ENCODE results near the gene NPRL2. TPM values are rescaled to one million over a fixed set of nuclear protein-coding genes. Genes with fewer than 3 reads are reported as not detected.
A peak's percentile ranks its signal among the peaks of the same experiment; 100 is the strongest.

NPRL2 gene
- total RNA-seq, 1 experiment from 2014 or later = 20.6 TPM

DNA sequence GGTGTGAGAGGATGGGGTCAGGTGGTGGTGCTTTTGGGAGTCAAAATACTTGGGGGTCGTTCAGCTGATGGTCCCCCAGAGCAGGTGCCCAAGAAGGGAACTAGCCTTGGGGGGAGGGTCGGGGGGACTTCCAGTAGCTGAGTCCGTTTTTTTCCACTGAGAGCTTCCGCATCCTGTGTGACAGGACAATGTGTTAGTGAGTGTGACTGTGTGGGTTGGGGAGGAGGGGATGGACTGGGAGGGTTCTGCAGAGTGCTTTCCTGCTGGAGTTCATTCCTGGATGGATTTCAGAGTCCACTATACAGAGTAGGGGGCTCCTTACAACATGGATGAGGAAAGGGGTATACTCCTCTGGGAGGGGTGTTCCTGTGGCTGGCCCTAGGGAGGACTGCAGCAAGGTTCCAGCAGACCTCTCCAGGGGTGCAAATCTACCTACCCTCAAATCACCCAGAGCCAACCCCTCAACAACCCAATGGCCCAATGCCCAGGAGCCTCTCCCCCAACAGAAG, 27.4 kb downstream of the NPRL2 start (continued):
- TF ChIP-seq, protein P1, sequence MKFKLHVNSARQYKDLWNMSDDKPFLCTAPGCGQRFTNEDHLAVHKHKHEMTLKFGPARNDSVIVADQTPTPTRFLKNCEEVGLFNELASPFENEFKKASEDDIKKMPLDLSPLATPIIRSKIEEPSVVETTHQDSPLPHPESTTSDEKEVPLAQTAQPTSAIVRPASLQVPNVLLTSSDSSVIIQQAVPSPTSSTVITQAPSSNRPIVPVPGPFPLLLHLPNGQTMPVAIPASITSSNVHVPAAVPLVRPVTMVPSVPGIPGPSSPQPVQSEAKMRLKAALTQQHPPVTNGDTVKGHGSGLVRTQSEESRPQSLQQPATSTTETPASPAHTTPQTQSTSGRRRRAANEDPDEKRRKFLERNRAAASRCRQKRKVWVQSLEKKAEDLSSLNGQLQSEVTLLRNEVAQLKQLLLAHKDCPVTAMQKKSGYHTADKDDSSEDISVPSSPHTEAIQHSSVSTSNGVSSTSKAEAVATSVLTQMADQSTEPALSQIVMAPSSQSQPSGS (CRISPR knock-in tag; IDR thresholded peaks at IDR 0.05; ENCODE audit: borderline replicate concordance, low read depth) = no peak
- TF ChIP-seq, protein P2, sequence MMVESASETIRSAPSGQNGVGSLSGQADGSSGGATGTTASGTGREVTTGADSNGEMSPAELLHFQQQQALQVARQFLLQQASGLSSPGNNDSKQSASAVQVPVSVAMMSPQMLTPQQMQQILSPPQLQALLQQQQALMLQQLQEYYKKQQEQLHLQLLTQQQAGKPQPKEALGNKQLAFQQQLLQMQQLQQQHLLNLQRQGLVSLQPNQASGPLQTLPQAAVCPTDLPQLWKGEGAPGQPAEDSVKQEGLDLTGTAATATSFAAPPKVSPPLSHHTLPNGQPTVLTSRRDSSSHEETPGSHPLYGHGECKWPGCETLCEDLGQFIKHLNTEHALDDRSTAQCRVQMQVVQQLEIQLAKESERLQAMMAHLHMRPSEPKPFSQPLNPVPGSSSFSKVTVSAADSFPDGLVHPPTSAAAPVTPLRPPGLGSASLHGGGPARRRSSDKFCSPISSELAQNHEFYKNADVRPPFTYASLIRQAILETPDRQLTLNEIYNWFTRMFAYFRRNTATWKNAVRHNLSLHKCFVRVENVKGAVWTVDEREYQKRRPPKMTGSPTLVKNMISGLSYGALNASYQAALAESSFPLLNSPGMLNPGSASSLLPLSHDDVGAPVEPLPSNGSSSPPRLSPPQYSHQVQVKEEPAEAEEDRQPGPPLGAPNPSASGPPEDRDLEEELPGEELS (CRISPR knock-in tag; IDR thresholded peaks at IDR 0.05) = no peak
- TF ChIP-seq EMX1 (CRISPR knock-in tag; IDR thresholded peaks at IDR 0.05) = no peak
- no peak for TF ChIP-seq ZNF416 (CRISPR knock-in tag; IDR thresholded peaks at IDR 0.05)
- TF ChIP-seq, protein P3, sequence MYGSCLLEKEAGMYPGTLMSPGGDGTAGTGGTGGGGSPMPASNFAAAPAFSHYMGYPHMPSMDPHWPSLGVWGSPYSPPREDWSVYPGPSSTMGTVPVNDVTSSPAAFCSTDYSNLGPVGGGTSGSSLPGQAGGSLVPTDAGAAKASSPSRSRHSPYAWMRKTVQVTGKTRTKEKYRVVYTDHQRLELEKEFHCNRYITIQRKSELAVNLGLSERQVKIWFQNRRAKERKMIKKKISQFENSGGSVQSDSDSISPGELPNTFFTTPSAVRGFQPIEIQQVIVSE (CRISPR knock-in tag; IDR thresholded peaks at IDR 0.05; ENCODE audit: borderline replicate concordance) = no peak
- TF ChIP-seq, protein P4, sequence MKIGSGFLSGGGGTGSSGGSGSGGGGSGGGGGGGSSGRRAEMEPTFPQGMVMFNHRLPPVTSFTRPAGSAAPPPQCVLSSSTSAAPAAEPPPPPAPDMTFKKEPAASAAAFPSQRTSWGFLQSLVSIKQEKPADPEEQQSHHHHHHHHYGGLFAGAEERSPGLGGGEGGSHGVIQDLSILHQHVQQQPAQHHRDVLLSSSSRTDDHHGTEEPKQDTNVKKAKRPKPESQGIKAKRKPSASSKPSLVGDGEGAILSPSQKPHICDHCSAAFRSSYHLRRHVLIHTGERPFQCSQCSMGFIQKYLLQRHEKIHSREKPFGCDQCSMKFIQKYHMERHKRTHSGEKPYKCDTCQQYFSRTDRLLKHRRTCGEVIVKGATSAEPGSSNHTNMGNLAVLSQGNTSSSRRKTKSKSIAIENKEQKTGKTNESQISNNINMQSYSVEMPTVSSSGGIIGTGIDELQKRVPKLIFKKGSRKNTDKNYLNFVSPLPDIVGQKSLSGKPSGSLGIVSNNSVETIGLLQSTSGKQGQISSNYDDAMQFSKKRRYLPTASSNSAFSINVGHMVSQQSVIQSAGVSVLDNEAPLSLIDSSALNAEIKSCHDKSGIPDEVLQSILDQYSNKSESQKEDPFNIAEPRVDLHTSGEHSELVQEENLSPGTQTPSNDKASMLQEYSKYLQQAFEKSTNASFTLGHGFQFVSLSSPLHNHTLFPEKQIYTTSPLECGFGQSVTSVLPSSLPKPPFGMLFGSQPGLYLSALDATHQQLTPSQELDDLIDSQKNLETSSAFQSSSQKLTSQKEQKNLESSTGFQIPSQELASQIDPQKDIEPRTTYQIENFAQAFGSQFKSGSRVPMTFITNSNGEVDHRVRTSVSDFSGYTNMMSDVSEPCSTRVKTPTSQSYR (CRISPR knock-in tag; IDR thresholded peaks at IDR 0.05) = no peak
- TF ChIP-seq, protein P5, sequence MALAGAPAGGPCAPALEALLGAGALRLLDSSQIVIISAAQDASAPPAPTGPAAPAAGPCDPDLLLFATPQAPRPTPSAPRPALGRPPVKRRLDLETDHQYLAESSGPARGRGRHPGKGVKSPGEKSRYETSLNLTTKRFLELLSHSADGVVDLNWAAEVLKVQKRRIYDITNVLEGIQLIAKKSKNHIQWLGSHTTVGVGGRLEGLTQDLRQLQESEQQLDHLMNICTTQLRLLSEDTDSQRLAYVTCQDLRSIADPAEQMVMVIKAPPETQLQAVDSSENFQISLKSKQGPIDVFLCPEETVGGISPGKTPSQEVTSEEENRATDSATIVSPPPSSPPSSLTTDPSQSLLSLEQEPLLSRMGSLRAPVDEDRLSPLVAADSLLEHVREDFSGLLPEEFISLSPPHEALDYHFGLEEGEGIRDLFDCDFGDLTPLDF (CRISPR knock-in tag; IDR thresholded peaks at IDR 0.05) = no peak

DNA sequence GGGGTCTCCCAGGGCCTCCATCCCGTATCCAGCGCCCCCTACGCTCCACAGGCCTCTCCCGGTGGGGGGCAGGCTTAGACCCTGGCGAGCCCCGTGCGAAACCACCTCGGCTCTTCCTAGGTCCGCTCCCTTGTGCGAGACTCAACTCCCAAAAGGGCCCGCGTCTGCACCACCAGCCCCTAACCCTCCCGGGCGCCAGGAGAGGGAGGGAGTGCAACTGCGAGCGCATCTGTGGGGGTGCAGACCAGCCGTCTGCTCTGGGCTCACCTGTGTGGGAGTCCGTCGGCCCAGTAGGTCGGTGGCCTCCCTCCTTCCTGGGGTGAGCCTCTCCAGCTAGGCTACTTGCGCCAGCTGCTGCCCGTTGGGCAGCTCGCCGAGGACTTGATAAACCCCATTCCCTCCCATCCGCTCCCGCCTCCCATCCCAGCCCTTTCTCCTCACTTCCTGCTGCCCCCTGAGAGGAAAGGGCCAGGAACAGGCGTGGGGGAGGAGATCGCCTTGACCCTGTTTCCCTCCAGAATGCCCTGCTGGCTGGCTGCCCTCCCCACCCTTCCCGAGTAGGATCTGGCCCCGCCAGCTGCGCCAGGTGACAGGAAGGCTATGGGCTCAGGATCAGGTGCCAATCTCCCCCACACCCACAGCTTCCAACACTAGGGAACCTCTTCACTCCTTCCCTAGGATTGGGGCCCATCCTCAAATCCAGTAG, 28.0 kb downstream of the NPRL2 start, which contains the start of gene HYAL2:
HYAL2 (minus strand) TSS at position 360 of the 706 bp plus-strand sequence. CDS start 2,256 bp downstream, outside the sequence.
- CTCF ChIA-PET = interaction anchor here (0.8 to 5.5 kb wide), 16 partner anchors 14 to 131 kb away, joined by 3 to 95 read pairs (median 6); partner anchors contain the start of genes CYB561D2, GNAT1, HYAL1 and HYAL3
- TF ChIP-seq, protein P6, sequence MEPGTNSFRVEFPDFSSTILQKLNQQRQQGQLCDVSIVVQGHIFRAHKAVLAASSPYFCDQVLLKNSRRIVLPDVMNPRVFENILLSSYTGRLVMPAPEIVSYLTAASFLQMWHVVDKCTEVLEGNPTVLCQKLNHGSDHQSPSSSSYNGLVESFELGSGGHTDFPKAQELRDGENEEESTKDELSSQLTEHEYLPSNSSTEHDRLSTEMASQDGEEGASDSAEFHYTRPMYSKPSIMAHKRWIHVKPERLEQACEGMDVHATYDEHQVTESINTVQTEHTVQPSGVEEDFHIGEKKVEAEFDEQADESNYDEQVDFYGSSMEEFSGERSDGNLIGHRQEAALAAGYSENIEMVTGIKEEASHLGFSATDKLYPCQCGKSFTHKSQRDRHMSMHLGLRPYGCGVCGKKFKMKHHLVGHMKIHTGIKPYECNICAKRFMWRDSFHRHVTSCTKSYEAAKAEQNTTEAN (CRISPR knock-in tag; IDR thresholded peaks at IDR 0.05) = no peak
- peak; percentile 85; the same call in 1 of the 2 replicates for TF ChIP-seq ETV6 (CRISPR knock-in tag; IDR thresholded peaks at IDR 0.05)
- no peak for TF ChIP-seq EMX1 (CRISPR knock-in tag; IDR thresholded peaks at IDR 0.05)
- TF ChIP-seq, protein P7, sequence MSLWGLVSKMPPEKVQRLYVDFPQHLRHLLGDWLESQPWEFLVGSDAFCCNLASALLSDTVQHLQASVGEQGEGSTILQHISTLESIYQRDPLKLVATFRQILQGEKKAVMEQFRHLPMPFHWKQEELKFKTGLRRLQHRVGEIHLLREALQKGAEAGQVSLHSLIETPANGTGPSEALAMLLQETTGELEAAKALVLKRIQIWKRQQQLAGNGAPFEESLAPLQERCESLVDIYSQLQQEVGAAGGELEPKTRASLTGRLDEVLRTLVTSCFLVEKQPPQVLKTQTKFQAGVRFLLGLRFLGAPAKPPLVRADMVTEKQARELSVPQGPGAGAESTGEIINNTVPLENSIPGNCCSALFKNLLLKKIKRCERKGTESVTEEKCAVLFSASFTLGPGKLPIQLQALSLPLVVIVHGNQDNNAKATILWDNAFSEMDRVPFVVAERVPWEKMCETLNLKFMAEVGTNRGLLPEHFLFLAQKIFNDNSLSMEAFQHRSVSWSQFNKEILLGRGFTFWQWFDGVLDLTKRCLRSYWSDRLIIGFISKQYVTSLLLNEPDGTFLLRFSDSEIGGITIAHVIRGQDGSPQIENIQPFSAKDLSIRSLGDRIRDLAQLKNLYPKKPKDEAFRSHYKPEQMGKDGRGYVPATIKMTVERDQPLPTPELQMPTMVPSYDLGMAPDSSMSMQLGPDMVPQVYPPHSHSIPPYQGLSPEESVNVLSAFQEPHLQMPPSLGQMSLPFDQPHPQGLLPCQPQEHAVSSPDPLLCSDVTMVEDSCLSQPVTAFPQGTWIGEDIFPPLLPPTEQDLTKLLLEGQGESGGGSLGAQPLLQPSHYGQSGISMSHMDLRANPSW (CRISPR knock-in tag; conservative IDR thresholded peaks at IDR 0.05; ENCODE audit: low read depth) = no peak
- TF ChIP-seq, protein P8, sequence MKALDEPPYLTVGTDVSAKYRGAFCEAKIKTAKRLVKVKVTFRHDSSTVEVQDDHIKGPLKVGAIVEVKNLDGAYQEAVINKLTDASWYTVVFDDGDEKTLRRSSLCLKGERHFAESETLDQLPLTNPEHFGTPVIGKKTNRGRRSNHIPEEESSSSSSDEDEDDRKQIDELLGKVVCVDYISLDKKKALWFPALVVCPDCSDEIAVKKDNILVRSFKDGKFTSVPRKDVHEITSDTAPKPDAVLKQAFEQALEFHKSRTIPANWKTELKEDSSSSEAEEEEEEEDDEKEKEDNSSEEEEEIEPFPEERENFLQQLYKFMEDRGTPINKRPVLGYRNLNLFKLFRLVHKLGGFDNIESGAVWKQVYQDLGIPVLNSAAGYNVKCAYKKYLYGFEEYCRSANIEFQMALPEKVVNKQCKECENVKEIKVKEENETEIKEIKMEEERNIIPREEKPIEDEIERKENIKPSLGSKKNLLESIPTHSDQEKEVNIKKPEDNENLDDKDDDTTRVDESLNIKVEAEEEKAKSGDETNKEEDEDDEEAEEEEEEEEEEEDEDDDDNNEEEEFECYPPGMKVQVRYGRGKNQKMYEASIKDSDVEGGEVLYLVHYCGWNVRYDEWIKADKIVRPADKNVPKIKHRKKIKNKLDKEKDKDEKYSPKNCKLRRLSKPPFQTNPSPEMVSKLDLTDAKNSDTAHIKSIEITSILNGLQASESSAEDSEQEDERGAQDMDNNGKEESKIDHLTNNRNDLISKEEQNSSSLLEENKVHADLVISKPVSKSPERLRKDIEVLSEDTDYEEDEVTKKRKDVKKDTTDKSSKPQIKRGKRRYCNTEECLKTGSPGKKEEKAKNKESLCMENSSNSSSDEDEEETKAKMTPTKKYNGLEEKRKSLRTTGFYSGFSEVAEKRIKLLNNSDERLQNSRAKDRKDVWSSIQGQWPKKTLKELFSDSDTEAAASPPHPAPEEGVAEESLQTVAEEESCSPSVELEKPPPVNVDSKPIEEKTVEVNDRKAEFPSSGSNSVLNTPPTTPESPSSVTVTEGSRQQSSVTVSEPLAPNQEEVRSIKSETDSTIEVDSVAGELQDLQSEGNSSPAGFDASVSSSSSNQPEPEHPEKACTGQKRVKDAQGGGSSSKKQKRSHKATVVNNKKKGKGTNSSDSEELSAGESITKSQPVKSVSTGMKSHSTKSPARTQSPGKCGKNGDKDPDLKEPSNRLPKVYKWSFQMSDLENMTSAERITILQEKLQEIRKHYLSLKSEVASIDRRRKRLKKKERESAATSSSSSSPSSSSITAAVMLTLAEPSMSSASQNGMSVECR (CRISPR knock-in tag; IDR thresholded peaks at IDR 0.05; ENCODE audit: borderline replicate concordance) = no peak
- TF ChIP-seq, protein P9, sequence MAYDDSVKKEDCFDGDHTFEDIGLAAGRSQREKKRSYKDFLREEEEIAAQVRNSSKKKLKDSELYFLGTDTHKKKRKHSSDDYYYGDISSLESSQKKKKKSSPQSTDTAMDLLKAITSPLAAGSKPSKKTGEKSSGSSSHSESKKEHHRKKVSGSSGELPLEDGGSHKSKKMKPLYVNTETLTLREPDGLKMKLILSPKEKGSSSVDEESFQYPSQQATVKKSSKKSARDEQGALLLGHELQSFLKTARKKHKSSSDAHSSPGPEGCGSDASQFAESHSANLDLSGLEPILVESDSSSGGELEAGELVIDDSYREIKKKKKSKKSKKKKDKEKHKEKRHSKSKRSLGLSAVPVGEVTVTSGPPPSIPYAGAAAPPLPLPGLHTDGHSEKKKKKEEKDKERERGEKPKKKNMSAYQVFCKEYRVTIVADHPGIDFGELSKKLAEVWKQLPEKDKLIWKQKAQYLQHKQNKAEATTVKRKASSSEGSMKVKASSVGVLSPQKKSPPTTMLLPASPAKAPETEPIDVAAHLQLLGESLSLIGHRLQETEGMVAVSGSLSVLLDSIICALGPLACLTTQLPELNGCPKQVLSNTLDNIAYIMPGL (CRISPR knock-in tag; IDR thresholded peaks at IDR 0.05) = no peak
- TF ChIP-seq ZBTB21 (CRISPR knock-in tag; IDR thresholded peaks at IDR 0.05; ENCODE audit: borderline replicate concordance) = peak; percentile 22; the same call in 1 of the 2 replicates

More for the DNA sequence above, 28.0 kb downstream of the NPRL2 start, which contains the start of gene HYAL2:
- Mint-ChIP-seq H3K27me3 (ENCODE audit: low read depth) (no peaks in the 10 kb centered on the region), H3K36me3 (peaks cover 28% of the 10 kb centered on the region), H3K4me3 (peak within 1 kb of the TSS; percentile 88), H3K4me1 (peaks cover 42% of the 10 kb centered on the region), H3K27ac (peak within 1 kb of the TSS; percentile 97), H3K9me3 (no peaks in the 10 kb centered on the region)
- POLR2A ChIA-PET = interaction anchor here (1.5 to 2.0 kb wide), 2 partner anchors 15 to 23 kb away, joined by 5 to 8 read pairs; partner anchors contain the start of genes HYAL3 and NAA80
- ATAC-seq (peak; percentile 6), DNase-seq (ENCODE audit: low spot score) (peak; percentile 65)

Measured in WTC11 (cell line).